ENCODE measurements around the gene ERVH48-1. TPM values are rescaled to one million over a fixed set of nuclear protein-coding genes. Genes with fewer than 3 reads are reported as not detected.
"Not testable (repeated sequence)": the region's sequence is repeated elsewhere in the genome, so short reads cannot be mapped to it uniquely, and the experiment has no call there.

ERVH48-1 gene
- total RNA-seq, 4 donors from 2014 or later, result not detected

DNA sequence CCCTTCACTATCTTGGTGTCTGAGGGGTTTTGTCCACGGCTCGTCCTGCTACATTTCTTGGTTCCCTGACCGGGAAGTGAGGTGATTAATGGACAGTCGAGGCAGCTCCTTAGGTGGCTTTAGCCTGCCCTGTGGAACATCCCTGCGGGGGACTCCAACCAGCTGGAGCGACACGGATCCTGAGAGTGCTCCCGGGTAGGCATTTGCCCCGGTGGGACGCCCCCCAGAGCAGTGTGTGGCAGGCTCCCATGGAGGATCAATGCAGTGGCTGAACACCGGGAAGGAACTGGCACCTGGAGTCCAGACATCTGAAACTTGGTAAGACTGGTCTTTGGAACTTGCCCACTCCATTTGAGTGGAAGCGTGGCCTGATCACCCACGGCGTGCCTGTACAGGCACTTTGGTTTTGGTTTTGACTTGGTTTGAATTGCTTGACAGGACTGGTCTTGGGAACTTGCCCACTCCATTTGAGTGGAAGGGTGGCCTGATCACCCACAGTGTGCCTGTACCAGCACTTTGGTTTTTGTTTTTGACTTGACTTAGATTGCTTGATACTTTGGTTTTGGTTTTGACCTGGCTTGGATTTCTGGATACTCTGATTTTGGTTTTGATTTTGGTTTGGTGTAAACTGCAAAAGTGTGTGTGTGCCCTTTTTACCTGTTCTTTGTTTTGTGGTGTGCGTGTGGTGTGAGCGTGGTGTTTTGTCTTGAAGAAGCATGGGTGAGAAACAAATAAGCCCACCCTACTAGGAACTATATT is 7.1 kb upstream of the ERVH48-1 start:
- H3K4me3 ChIP-seq; H3K4me1 ChIP-seq; H3K9me3 ChIP-seq; H3K27me3 ChIP-seq; DNase-seq (ENCODE audit: low spot score in 2 of 2); H3K27ac ChIP-seq; H3K36me3 ChIP-seq: not testable (repeated sequence)
- 92% methylated on average over 9 of the region's 16 CpGs for WGBS

DNA sequence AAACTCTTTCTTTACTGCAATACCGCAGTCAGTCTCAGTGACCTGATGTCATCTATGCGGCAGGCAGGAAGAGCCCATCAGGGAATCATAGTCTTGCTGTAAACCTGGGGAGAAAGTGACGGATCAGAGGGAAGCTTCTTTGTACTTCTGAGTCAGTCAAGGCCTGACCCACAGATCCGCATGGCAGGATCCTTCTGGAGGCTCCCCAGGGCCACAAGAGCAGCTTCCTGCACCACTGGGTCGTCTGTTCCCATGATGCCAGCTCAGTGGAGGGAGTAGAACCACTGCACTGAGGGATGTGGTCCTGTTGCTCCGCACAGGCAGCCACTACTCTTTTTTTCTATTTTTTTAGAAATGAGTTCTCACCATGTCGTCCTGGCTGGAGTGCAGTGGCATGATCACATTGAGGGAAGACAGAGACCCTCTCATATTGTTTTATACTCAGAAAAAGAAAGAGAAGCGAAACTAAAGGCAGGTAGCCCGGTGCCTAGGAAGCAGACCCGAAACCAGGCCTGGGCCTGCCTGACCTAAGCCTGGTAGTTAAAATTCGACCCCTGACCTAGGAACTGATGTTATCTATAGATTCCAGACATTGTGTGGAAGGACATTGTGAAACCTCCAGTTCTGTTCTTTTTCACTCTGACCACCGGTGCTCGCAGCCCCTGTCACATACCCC is 6.3 kb upstream of the ERVH48-1 start:
- Histone ChIP-seq H3K4me1 (peaks cover 5% of the 10 kb centered on the region), H3K27ac (no peak overlapping the region), H3K4me3 (no peak overlapping the region), H3K36me3 (no peaks in the 10 kb centered on the region), H3K9me3 (no peaks in the 10 kb centered on the region), H3K27me3 (no peaks in the 10 kb centered on the region)
- 95% methylated on average over 13 of the region's 13 CpGs for WGBS
- TF ChIP-seq, protein P1, sequence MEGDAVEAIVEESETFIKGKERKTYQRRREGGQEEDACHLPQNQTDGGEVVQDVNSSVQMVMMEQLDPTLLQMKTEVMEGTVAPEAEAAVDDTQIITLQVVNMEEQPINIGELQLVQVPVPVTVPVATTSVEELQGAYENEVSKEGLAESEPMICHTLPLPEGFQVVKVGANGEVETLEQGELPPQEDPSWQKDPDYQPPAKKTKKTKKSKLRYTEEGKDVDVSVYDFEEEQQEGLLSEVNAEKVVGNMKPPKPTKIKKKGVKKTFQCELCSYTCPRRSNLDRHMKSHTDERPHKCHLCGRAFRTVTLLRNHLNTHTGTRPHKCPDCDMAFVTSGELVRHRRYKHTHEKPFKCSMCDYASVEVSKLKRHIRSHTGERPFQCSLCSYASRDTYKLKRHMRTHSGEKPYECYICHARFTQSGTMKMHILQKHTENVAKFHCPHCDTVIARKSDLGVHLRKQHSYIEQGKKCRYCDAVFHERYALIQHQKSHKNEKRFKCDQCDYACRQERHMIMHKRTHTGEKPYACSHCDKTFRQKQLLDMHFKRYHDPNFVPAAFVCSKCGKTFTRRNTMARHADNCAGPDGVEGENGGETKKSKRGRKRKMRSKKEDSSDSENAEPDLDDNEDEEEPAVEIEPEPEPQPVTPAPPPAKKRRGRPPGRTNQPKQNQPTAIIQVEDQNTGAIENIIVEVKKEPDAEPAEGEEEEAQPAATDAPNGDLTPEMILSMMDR (IDR thresholded peaks at IDR 0.05), result no peak
- TF ChIP-seq EP300 (IDR thresholded peaks at IDR 0.05) (no peak), POLR2A (IDR thresholded peaks at IDR 0.05) (no peak), POLR2AphosphoS5 (IDR thresholded peaks at IDR 0.05) (no peak)
- DNase-seq (ENCODE audit: low spot score in 2 of 2), result no peak

DNA sequence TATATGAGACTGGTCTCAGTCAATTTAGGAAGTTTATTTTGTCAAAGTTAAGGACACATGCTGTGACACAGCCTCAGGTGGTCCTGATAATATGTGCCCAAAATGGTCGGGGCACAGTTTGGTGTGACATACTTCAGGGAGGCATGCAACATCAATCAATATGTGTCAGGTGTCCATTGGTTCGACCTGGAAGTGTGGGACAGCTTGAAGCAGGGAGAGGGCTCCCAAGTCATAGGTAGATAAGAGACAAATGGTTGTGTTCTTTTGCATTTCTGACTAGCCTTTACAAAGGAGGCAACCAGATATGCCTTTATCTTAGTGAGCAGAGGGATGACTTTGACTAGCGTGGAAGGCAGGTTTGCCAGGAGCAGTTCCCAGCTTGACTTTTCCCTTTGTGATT is 4.5 kb upstream of the ERVH48-1 start:
- no peaks in the 10 kb centered on the region for H3K27me3 ChIP-seq
- TF ChIP-seq, protein P1 (IDR thresholded peaks at IDR 0.05), result no peak
- no peak for TF ChIP-seq EP300 (IDR thresholded peaks at IDR 0.05)
- TF ChIP-seq POLR2AphosphoS5 (IDR thresholded peaks at IDR 0.05), result no peak
- no peak for TF ChIP-seq POLR2A (IDR thresholded peaks at IDR 0.05)
- H3K27ac ChIP-seq, result no peak overlapping the region
- WGBS, result 74% methylated on average over 3 of the region's 3 CpGs
- no peak for DNase-seq (ENCODE audit: low spot score in 2 of 2)
- H3K9me3 ChIP-seq, result no peaks in the 10 kb centered on the region
- H3K4me3 ChIP-seq, result no peak overlapping the region
- H3K4me1 ChIP-seq, result peaks cover 5% of the 10 kb centered on the region
- no peaks in the 10 kb centered on the region for H3K36me3 ChIP-seq

DNA sequence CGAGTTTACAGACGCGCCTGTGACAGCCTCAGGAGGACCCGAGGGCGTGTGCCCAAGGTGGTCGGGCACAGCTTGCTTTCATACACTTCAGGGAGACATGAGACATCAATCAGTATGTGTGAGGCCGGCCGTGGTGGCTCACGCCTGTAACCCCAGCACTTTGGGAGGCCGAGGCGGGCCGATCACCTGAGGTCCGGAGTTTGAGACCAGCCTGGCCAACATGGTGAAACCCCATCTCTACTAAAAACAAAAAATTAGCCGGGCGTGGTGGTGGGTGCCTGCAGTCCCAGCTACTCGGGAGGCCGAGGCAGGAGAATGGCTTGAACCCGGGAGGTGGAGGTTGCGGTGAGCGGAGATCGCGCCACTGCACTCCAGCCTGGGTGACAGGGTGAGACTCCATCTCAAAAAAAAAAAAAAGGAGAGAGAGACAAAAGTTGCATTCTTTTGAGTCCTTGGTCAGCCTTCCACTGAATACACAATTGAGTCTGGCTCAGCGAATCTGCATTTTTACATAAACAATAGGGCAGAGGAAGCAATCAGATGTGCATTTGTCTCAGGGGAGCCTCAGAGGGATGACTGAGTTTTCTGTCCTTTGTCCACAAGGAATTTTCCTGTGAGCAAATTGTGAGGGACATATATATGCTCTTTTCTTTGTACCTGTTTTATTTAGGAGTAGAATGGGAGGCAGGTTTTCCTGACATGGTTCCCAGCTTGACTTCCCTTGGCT is 2.2 kb upstream of the ERVH48-1 start:
- H3K36me3 ChIP-seq, H3K27me3 ChIP-seq, H3K9me3 ChIP-seq, H3K27ac ChIP-seq, H3K4me3 ChIP-seq: not testable (repeated sequence)
- WGBS, result 92% methylated on average over 22 of the region's 23 CpGs
- H3K4me1 ChIP-seq, result peaks cover 14% of the 10 kb centered on the region
- peak in 1 of 2 donors; percentile 31 for DNase-seq (ENCODE audit: low spot score in 2 of 2)

- no peak overlapping the region for H3K4me3 ChIP-seq
- no peaks in the 10 kb centered on the region for H3K9me3 ChIP-seq
- peaks cover 10% of the 10 kb centered on the region for H3K4me1 ChIP-seq
- no peaks in the 10 kb centered on the region for H3K27me3 ChIP-seq
- no peak overlapping the region for H3K27ac ChIP-seq
- TF ChIP-seq EP300 (IDR thresholded peaks at IDR 0.05) (no peak), POLR2A (IDR thresholded peaks at IDR 0.05) (no peak), POLR2AphosphoS5 (IDR thresholded peaks at IDR 0.05) (no peak)
- TF ChIP-seq, protein P1 (IDR thresholded peaks at IDR 0.05), result no peak
- H3K36me3 ChIP-seq, result no peaks in the 10 kb centered on the region
- WGBS, result 90% methylated on average over 6 of the region's 6 CpGs
- DNase-seq (ENCODE audit: low spot score in 2 of 2), result no peak
Measured at GRCh38 chr21:42924433-42924751, 1.0 kb downstream of the ERVH48-1 start.

Measured in suprapubic skin (tissue), 4 donors.